Loucy (cell line): Measurements from ENCODE around the gene NID2.
A peak's percentile ranks its signal among the peaks of the same experiment; 100 is the strongest.

Source experiments
- H2AFZ ChIP-seq: fragments of 200-600 bp; sonication (generic); 2 replicates; pipeline ENCODE4 v1.6.0; 2016; ENCODE audit warnings: antibody characterized with exemption, mild to moderate bottlenecking, low read length, moderate library complexity
- H3F3A ChIP-seq: fragments of 200-600 bp; 2 replicates; pipeline ENCODE4 v1.6.0; 2016; ENCODE audit warnings: antibody characterized with exemption, low read depth, mild to moderate bottlenecking
- H3K27me3 ChIP-seq: fragments of 200-600 bp; sonication (generic); 2 replicates; pipeline ENCODE4 v1.6.1; 2014; ENCODE audit warnings: low read length, mild to moderate bottlenecking; ENCODE audit not compliant: insufficient read depth, poor library complexity, severe bottlenecking
- H3K36me3 ChIP-seq: fragments of 200-600 bp; sonication (generic); 2 replicates; pipeline ENCODE4 v1.6.1; 2016; ENCODE audit warnings: low read length; ENCODE audit not compliant: insufficient read depth
- H3K4me1 ChIP-seq: fragments of 200-600 bp; sonication (generic); 2 replicates; pipeline ENCODE4 v1.5.1; 2014; ENCODE audit warnings: low read length, mild to moderate bottlenecking; ENCODE audit not compliant: insufficient read depth, poor library complexity, severe bottlenecking
- H3K4me2 ChIP-seq: fragments of 200-600 bp; sonication (generic); 2 replicates; pipeline ENCODE4 v1.6.0; 2014; ENCODE audit warnings: antibody characterized with exemption, low read length, low read depth, mild to moderate bottlenecking; ENCODE audit not compliant: poor library complexity, severe bottlenecking
- H3K4me3 ChIP-seq: fragments of 200-600 bp; sonication (generic); 2 replicates; pipeline ENCODE4 v1.5.1; 2014; ENCODE audit warnings: low read length, mild to moderate bottlenecking, mixed read lengths; ENCODE audit not compliant: poor library complexity, severe bottlenecking
- H3K79me2 ChIP-seq: fragments of 200-600 bp; sonication (generic); 2 replicates; pipeline ENCODE4 v1.6.1; 2014; ENCODE audit warnings: low read length; ENCODE audit not compliant: insufficient read depth
- H3K9ac ChIP-seq: fragments of 200-600 bp; sonication (generic); 2 replicates; pipeline ENCODE4 v1.6.0; 2014; ENCODE audit warnings: mild to moderate bottlenecking, low read depth, low read length, moderate library complexity; ENCODE audit not compliant: poor library complexity, severe bottlenecking
- H3K9me2 ChIP-seq: fragments of 200-600 bp; sonication (generic); replicated peaks from 2 replicates; pipeline ENCODE4 v1.6.1; 2016; ENCODE audit warnings: low read depth, low read length, mixed read lengths
- H3K9me3 ChIP-seq: fragments of 200-600 bp; sonication (generic); 2 replicates; pipeline ENCODE4 v1.6.1; 2014; ENCODE audit warnings: mild to moderate bottlenecking, antibody characterized with exemption, low read length, low read depth; ENCODE audit not compliant: insufficient read depth
- H4K20me1 ChIP-seq: fragments of 200-600 bp; sonication (generic); 2 replicates; pipeline ENCODE4 v1.6.0; 2014; ENCODE audit warnings: antibody characterized with exemption, low read length, mild to moderate bottlenecking; ENCODE audit not compliant: insufficient read depth, poor library complexity, severe bottlenecking
- CTCF ChIP-seq: fragments of 200-600 bp; sonication (generic); conservative IDR thresholded peaks from 2 replicates; pipeline ENCODE4 v1.5.1; 2014; ENCODE audit warnings: mild to moderate bottlenecking, antibody characterized with exemption, low read length
- EZH2phosphoT487 ChIP-seq: fragments of 200-600 bp; IDR thresholded peaks from 2 replicates; pipeline ENCODE4 v1.6.1; 2018; ENCODE audit warnings: antibody characterized with exemption, mild to moderate bottlenecking, moderate library complexity, borderline replicate concordance

NID2 gene, protein sequence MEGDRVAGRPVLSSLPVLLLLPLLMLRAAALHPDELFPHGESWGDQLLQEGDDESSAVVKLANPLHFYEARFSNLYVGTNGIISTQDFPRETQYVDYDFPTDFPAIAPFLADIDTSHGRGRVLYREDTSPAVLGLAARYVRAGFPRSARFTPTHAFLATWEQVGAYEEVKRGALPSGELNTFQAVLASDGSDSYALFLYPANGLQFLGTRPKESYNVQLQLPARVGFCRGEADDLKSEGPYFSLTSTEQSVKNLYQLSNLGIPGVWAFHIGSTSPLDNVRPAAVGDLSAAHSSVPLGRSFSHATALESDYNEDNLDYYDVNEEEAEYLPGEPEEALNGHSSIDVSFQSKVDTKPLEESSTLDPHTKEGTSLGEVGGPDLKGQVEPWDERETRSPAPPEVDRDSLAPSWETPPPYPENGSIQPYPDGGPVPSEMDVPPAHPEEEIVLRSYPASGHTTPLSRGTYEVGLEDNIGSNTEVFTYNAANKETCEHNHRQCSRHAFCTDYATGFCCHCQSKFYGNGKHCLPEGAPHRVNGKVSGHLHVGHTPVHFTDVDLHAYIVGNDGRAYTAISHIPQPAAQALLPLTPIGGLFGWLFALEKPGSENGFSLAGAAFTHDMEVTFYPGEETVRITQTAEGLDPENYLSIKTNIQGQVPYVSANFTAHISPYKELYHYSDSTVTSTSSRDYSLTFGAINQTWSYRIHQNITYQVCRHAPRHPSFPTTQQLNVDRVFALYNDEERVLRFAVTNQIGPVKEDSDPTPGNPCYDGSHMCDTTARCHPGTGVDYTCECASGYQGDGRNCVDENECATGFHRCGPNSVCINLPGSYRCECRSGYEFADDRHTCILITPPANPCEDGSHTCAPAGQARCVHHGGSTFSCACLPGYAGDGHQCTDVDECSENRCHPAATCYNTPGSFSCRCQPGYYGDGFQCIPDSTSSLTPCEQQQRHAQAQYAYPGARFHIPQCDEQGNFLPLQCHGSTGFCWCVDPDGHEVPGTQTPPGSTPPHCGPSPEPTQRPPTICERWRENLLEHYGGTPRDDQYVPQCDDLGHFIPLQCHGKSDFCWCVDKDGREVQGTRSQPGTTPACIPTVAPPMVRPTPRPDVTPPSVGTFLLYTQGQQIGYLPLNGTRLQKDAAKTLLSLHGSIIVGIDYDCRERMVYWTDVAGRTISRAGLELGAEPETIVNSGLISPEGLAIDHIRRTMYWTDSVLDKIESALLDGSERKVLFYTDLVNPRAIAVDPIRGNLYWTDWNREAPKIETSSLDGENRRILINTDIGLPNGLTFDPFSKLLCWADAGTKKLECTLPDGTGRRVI (N-terminal part only)

GRCh38 chr14:52068615-52069306 is at the start of gene NID2:
Gene NID2 (minus strand): TSS chr14:52069059. CDS start chr14:52068994, 65 bp downstream.
- no peaks in the 10 kb centered on the region for H3K79me2 ChIP-seq
- no peaks in the 10 kb centered on the region for H3K36me3 ChIP-seq
- H3F3A ChIP-seq: no peaks in the 10 kb centered on the region
- H3K9me3 ChIP-seq: no peaks in the 10 kb centered on the region
- H3K27me3 ChIP-seq: no peaks in the 10 kb centered on the region
- peak within 1 kb of the TSS; percentile 71 for H2AFZ ChIP-seq
- TF ChIP-seq EZH2phosphoT487: no peak
- no peak for TF ChIP-seq CTCF
- peaks cover 13% of the 10 kb centered on the region for H3K4me1 ChIP-seq
- H4K20me1 ChIP-seq: no peaks in the 10 kb centered on the region
- H3K9me2 ChIP-seq: no peaks in the 10 kb centered on the region
- H3K9ac ChIP-seq: peak within 1 kb of the TSS; percentile 24
- peak within 1 kb of the TSS; percentile 68 for H3K4me3 ChIP-seq
- H3K4me2 ChIP-seq: peak within 1 kb of the TSS; percentile 70

GRCh38 chr14:52117111-52117832 is 48.4 kb upstream of the NID2 start:
- H3K9me3 ChIP-seq: no peaks in the 10 kb centered on the region
- H3K9me2 ChIP-seq: no peaks in the 10 kb centered on the region
- no peak overlapping the region for H3K9ac ChIP-seq
- no peaks in the 10 kb centered on the region for H3K79me2 ChIP-seq
- H3K4me2 ChIP-seq: no peak overlapping the region
- no peaks in the 10 kb centered on the region for H4K20me1 ChIP-seq
- no peak overlapping the region for H2AFZ ChIP-seq
- H3K27me3 ChIP-seq: no peaks in the 10 kb centered on the region
- TF ChIP-seq EZH2phosphoT487 (no peak), CTCF (no peak)
- no peak overlapping the region for H3K4me3 ChIP-seq
- peaks cover 10% of the 10 kb centered on the region for H3K4me1 ChIP-seq
- no peaks in the 10 kb centered on the region for H3K36me3 ChIP-seq
- H3F3A ChIP-seq: 0 out of 2 replicates have a peak, but pooled peaks cover 2% of the 10 kb centered on the region
